Articular chondrocyte of knee joint (primary cell): Measurements from ENCODE around the gene WDR4. TPM values are rescaled to one million over a fixed set of nuclear protein-coding genes. Genes with fewer than 3 reads are reported as not detected.

Experiments used
- total RNA-seq: library from RNA; depleted of rRNA; stranded (reverse); fragments of >200 nt; gene quantifications from 2 replicates; pipeline ENCODE4 v1.2.3, GENCODE V29; 2012

WDR4 gene
- 8.1 and 8.8 TPM in 2 replicates for total RNA-seq

GRCh38 chr21:42878993-42879787 lies at the start of gene WDR4:
WDR4 (minus strand) TSS chr21:42879539; CDS start chr21:42879495, 44 bp downstream.

GRCh38 chr21:42925114-42925926 lies 46.0 kb upstream of the WDR4 start, which contains the start of gene ERVH48-1:
ERVH48-1 (minus strand) TSS chr21:42925630; CDS start chr21:42919006, 6,624 bp downstream.

GRCh38 chr21:42892931-42893755 lies 13.8 kb upstream of the WDR4 start, which contains the start of gene NDUFV3:
NDUFV3 (plus strand) TSS chr21:42893309; CDS start chr21:42893334, 25 bp downstream.

Other genes with a start within 250 kb of the WDR4 start
- not detected in 2 replicates for gene PDE9A, start 225.9 kb downstream of the WDR4 start, total RNA-seq
- 63.6 and 64.4 TPM in 2 replicates for gene NDUFV3, start 13.8 kb upstream of the WDR4 start, total RNA-seq
- gene ERVH48-1, start 46.1 kb upstream of the WDR4 start, total RNA-seq = not detected in 2 replicates
- gene PKNOX1, start 95.0 kb upstream of the WDR4 start, total RNA-seq = 11.2 and 14.4 TPM in 2 replicates
- gene CBS, start 196.3 kb upstream of the WDR4 start, total RNA-seq = 16.2 and 31.9 TPM in 2 replicates
- gene U2AF1, start 228.0 kb upstream of the WDR4 start, total RNA-seq = 17.4 and 43.5 TPM in 2 replicates